Stimulated activated CD8-positive, alpha-beta memory T cell treated with anti-CD3 and anti-CD28 coated beads, Interleukin-12 subunit alpha, Interleukin-12 subunit beta, amount 100 ng/mL, for 1 hour (primary cell): ENCODE results near the gene CCDC179.

Experiments
- DNase-seq: peaks from one replicate; pipeline ENCODE4 v3.0.0-alpha.2; 2020; ENCODE audit warnings: low read depth

The CCDC179 gene

GRCh38 chr11:22807855-22808570 is 52.3 kb downstream of the CCDC179 start:
- DNase-seq: no peak

- DNase-seq: no peak
Measured at GRCh38 chr11:22807391-22807790, 52.9 kb downstream of the CCDC179 start.

- DNase-seq: no peak
Measured at GRCh38 chr11:22802861-22803260, 57.4 kb downstream of the CCDC179 start.

DNA sequence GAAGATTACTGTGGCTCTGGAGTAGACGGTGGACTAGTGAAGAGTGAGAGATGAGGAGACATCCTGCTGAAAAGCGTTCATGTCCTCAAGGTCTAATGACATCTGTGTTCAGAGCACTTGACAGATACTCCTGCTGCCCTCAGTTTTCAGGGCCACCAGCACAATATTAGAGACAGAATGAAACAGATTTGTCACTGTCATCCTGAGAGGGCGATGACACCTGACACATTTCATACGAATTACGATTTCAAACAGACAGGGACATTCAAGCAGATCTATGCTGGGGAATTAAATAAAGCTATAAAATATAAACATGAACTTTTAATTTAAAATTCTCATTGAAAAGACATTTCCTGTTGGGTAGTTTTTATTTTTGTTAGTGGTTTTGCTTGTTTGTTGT is 59.8 kb downstream of the CCDC179 start:
- DNase-seq: no peak

- no peak for DNase-seq
Measured at GRCh38 chr11:22798901-22799300, 61.4 kb downstream of the CCDC179 start.

- DNase-seq: no peak
Measured at GRCh38 chr11:22797047-22797446, 63.2 kb downstream of the CCDC179 start.
